Natural killer cell (primary cell): ENCODE measurements around the gene SGCD. TPM values are rescaled to one million over a fixed set of nuclear protein-coding genes. Genes with fewer than 3 reads are reported as not detected.

ENCODE experiments used
- ATAC-seq, 3 donors: fragments of 150-1000 bp in 2 of 3; fragments of 200-7000 bp in 1 of 3; cut with Tn5 transposase; 1 replicate in 1 of 3; 2 replicates in 2 of 3; pipeline ENCODE4 v1.10.0; 2021; ENCODE audit warnings: mild to moderate bottlenecking in 2 of 3, moderate library complexity in 2 of 3
- DNase-seq, 2 donors: peaks; one replicate each; pipeline versions ENCODE4 v3.0.0 to v3.0.0-alpha.2; 2013 to 2021; ENCODE audit warnings: mixed read lengths in 1 of 2
- H3K27ac ChIP-seq: one replicate; pipeline ENCODE4 v1.5.1; 2013; ENCODE audit warnings: mild to moderate bottlenecking, low read length
- H3K27me3 ChIP-seq: one replicate; pipeline ENCODE4 v1.6.1; 2013; ENCODE audit warnings: low read length; ENCODE audit not compliant: control insufficient read depth, insufficient read depth
- H3K36me3 ChIP-seq: one replicate; pipeline ENCODE4 v1.6.1; 2013; ENCODE audit warnings: low read length; ENCODE audit not compliant: control insufficient read depth, insufficient read depth
- H3K4me1 ChIP-seq: one replicate; pipeline ENCODE4 v1.6.1; 2013; ENCODE audit warnings: low read length; ENCODE audit not compliant: control insufficient read depth, insufficient read depth
- H3K4me3 ChIP-seq: one replicate; pipeline ENCODE4 v1.5.1; 2013; ENCODE audit warnings: low read length
- H3K9me3 ChIP-seq: one replicate; pipeline ENCODE4 v1.6.1; 2013; ENCODE audit warnings: low read length; ENCODE audit not compliant: control insufficient read depth, insufficient read depth
- H3K27ac Mint-ChIP-seq, 2 donors: one replicate each; pipeline ENCODE4 v1.8.0; 2022; ENCODE audit warnings: mild to moderate bottlenecking in 2 of 2, mixed read lengths in 2 of 2, moderate library complexity in 1 of 2
- H3K27me3 Mint-ChIP-seq, 2 donors: one replicate each; pipeline ENCODE4 v1.8.0; 2022; ENCODE audit warnings: low read depth in 2 of 2, mixed read lengths in 2 of 2
- H3K36me3 Mint-ChIP-seq: one replicate; pipeline ENCODE4 v1.8.0; 2022; ENCODE audit warnings: mixed read lengths
- H3K4me1 Mint-ChIP-seq, 2 donors: one replicate each; pipeline ENCODE4 v1.8.0; 2022; ENCODE audit warnings: mixed read lengths in 2 of 2
- H3K4me3 Mint-ChIP-seq: one replicate; pipeline ENCODE4 v1.8.0; 2022; ENCODE audit warnings: mild to moderate bottlenecking, moderate library complexity, mixed read lengths
- H3K9me3 Mint-ChIP-seq, 2 donors: one replicate each; pipeline ENCODE4 v1.8.0; 2022; ENCODE audit warnings: mixed read lengths in 2 of 2
- CTCF ChIP-seq: fragments of 200-600 bp; IDR thresholded peaks from one replicate; pipeline ENCODE4 v1.8.0; 2022; ENCODE audit warnings: antibody characterized with exemption
- WGBS: methylation state at CpG from one replicate; pipeline ENCODE4 v1.1.7; 2013; ENCODE audit warnings: missing lambda C conversion rate; ENCODE audit not compliant: insufficient coverage; 5-methylcytosine and 5-hydroxymethylcytosine counted together
- intact Hi-C: fragments of 100-400 bp; cut with micrococcal nuclease; formaldehyde crosslinking; loops from one replicate; pipeline ENCODE4 v1.14.2; 2022
- total RNA-seq, 4 donors: library from RNA; stranded (reverse); fragments of 120-200 nt in 1 of 4; gene quantifications; one replicate each; pipeline versions ENCODE4 v1.2.3 to v1.2.4, GENCODE V29; 2013 to 2022

Gene SGCD
- total RNA-seq, 3 donors from 2014 or later (not counting 1 experiment from before 2014, with no cell fraction given): 0.32 to 2.0 (median 1.4) TPM

DNA sequence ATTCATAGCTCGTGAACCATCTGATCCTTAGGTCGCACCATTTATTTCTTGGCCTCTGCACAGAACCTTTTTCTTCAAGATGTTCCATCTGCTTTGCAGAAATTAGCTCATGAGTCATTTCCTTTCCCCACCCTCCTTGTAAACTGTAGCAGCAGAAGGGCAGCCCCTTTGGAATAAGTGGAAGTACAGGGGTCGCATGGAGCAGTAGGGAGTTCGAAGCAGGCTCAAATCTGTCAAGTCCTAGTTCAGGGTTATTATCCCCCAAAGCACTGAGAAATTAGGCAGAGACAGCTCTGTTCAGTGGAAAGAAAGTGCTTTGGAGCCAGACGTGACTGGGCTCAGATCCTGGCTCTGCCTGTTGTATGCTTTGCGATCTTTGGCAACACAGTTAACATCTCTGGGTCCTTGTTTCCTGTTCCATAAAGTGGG lies 84.2 kb downstream of the SGCD start:
- WGBS: 57% methylated on average over 6 of the region's 6 CpGs
- Histone ChIP-seq H3K4me1 (no peaks in the 10 kb centered on the region), H3K27ac (no peak overlapping the region), H3K4me3 (no peak overlapping the region), H3K9me3 (no peaks in the 10 kb centered on the region), H3K27me3 (no peaks in the 10 kb centered on the region), H3K36me3 (no peaks in the 10 kb centered on the region)
- Mint-ChIP-seq H3K27me3 (peaks cover 0 to 8% of the 10 kb centered on the region in 2 donors), H3K4me1 (no peaks in the 10 kb centered on the region), H3K9me3 (no peaks in the 10 kb centered on the region), H3K36me3 (no peaks in the 10 kb centered on the region), H3K27ac (no peak overlapping the region), H3K4me3 (no peak overlapping the region)
- no peak for ATAC-seq
- TF ChIP-seq CTCF: no peak
- no peak for DNase-seq
- intact Hi-C loops: no loop called here

DNA sequence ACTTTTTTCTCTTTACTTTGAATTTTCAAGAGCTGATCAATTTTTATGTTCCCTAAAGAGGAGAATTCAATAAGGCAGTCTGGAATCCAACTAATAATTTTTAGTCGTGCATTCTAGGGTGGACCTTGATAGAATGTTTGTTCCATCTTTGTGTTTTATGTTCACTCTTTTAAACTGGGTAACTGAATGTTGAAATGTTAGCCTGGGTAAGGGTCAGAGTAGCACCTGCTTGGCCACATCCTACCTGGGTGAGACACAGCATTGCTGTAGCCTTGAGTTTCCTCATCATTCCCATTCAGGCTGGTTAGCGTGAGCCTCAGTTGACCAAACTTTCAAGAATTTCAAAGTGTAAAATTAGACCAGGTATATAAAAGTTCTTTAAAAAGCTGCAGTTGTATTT lies 85.0 kb downstream of the SGCD start:
- intact Hi-C loops: no loop called here
- Histone ChIP-seq H3K9me3 (no peaks in the 10 kb centered on the region), H3K4me3 (no peak overlapping the region), H3K27me3 (no peaks in the 10 kb centered on the region), H3K27ac (no peak overlapping the region), H3K4me1 (no peaks in the 10 kb centered on the region), H3K36me3 (no peaks in the 10 kb centered on the region)
- WGBS: 85% methylated on average over 2 of the region's 2 CpGs
- ATAC-seq: no peak
- Mint-ChIP-seq H3K4me1 (no peaks in the 10 kb centered on the region), H3K27ac (no peak overlapping the region), H3K36me3 (no peaks in the 10 kb centered on the region), H3K9me3 (no peaks in the 10 kb centered on the region), H3K4me3 (no peak overlapping the region), H3K27me3 (peaks cover 0 to 8% of the 10 kb centered on the region in 2 donors)
- no peak for DNase-seq
- TF ChIP-seq CTCF: no peak

- Histone ChIP-seq H3K9me3 (no peaks in the 10 kb centered on the region), H3K4me3 (no peak overlapping the region), H3K4me1 (no peaks in the 10 kb centered on the region), H3K36me3 (no peaks in the 10 kb centered on the region), H3K27me3 (no peaks in the 10 kb centered on the region), H3K27ac (no peak overlapping the region)
- Mint-ChIP-seq H3K4me1 (no peaks in the 10 kb centered on the region), H3K36me3 (no peaks in the 10 kb centered on the region), H3K9me3 (no peaks in the 10 kb centered on the region), H3K4me3 (no peak overlapping the region), H3K27me3 (peaks cover 0 to 4% of the 10 kb centered on the region in 2 donors), H3K27ac (no peak overlapping the region)
- no peak for TF ChIP-seq CTCF
- WGBS: 62% methylated on average over 1 of the region's 2 CpGs
- DNase-seq: no peak
- intact Hi-C loops: no loop called here
- no peak for ATAC-seq
Observed at GRCh38 chr5:156414391-156414790, 87.4 kb downstream of the SGCD start.

- H3K36me3 Mint-ChIP-seq: no peaks in the 10 kb centered on the region
- H3K27me3 Mint-ChIP-seq: no peaks in the 10 kb centered on the region
- intact Hi-C loops: no loop called here
- DNase-seq: no peak
- H3K27me3 ChIP-seq: no peaks in the 10 kb centered on the region
- H3K4me1 ChIP-seq: no peaks in the 10 kb centered on the region
- H3K27ac Mint-ChIP-seq: no peak overlapping the region
- H3K4me3 ChIP-seq: no peak overlapping the region
- H3K4me1 Mint-ChIP-seq: no peaks in the 10 kb centered on the region
- no peaks in the 10 kb centered on the region for H3K9me3 ChIP-seq
- no peak overlapping the region for H3K4me3 Mint-ChIP-seq
- H3K27ac ChIP-seq: no peak overlapping the region
- H3K9me3 Mint-ChIP-seq: no peaks in the 10 kb centered on the region
- 100% methylated on average over 1 of the region's 1 CpG for WGBS
- no peak for ATAC-seq
- TF ChIP-seq CTCF: no peak
- no peaks in the 10 kb centered on the region for H3K36me3 ChIP-seq
Observed at GRCh38 chr5:156419661-156420060, 92.7 kb downstream of the SGCD start.
